Adrenal gland (tissue), 12 donors: Measurements from ENCODE around the gene FAM210A. TPM values are rescaled to one million over a fixed set of nuclear protein-coding genes. Genes with fewer than 3 reads are reported as not detected.

ENCODE experiments used
- DNase-seq, 7 donors: peaks; one replicate each; pipeline ENCODE4 v3.0.0-alpha.2; 2019 to 2020
- H3K27ac ChIP-seq, 5 donors: fragments of 200-600 bp; sonication (generic) in 4 of 5; 1 replicate in 3 of 5; 2 replicates in 2 of 5; pipeline versions ENCODE4 v1.5.1 to v1.8.0; 2016 to 2020; ENCODE audit warnings: mild to moderate bottlenecking in 1 of 5
- H3K27me3 ChIP-seq: fragments of 200-600 bp; 2 replicates; pipeline ENCODE4 v1.8.0; 2021
- H3K36me3 ChIP-seq, 2 donors: fragments of 200-600 bp; replicated peaks in 1 of 2; 1 replicate in 1 of 2; 2 replicates in 1 of 2; pipeline versions ENCODE4 v1.5.1 to v1.8.0; 2018 to 2022
- H3K4me1 ChIP-seq, 2 donors: fragments of 200-600 bp; replicated peaks in 1 of 2; 1 replicate in 1 of 2; 2 replicates in 1 of 2; pipeline versions ENCODE4 v1.5.1 to v1.8.0; 2018 to 2021
- H3K4me3 ChIP-seq, 4 donors: fragments of 200-600 bp; sonication (generic) in 3 of 4; one replicate each; pipeline ENCODE4 v1.5.1; 2016 to 2018
- H3K9me3 ChIP-seq, 3 donors: fragments of 200-600 bp; sonication (generic) in 1 of 3; replicated peaks in 1 of 3; 1 replicate in 2 of 3; 2 replicates in 1 of 3; pipeline versions ENCODE4 v1.5.1 to v1.8.0; 2016 to 2021
- POLR2A ChIP-seq, 2 donors: fragments of 450-650 bp; IDR thresholded peaks; one replicate each; pipeline ENCODE4 v1.6.1; 2017; ENCODE audit warnings: antibody characterized with exemption in 2 of 2, mild to moderate bottlenecking in 2 of 2, moderate library complexity in 1 of 2
- WGBS, 4 donors: extraction: QIAGEN DNeasy Blood & Tissue Kit in 2 of 4; methylation state at CpG; one replicate each; pipeline versions ENCODE4 v1.1.5 to v1.1.7; 2013 to 2017; 5-methylcytosine and 5-hydroxymethylcytosine counted together
- intact Hi-C, 2 donors: fragments of 100-400 bp; cut with DNase I; formaldehyde crosslinking; loops; one replicate each; pipeline versions ENCODE4 v1.14.1 to v1.15.0; 2022 to 2023
- polyA plus RNA-seq, 3 donors: library from polyadenylated mRNA; stranded (reverse); fragments of 200-250 nt in 2 of 3; fragments of 350-450 nt in 1 of 3; fragmentation: Illumina TruSeq in 1 of 3; extraction: RNeasy Lipid Tissue Mini Kit (QIAGEN cat#74804) in 1 of 3; gene quantifications; one replicate each; pipeline ENCODE4 v1.2.3, GENCODE V29; 2013 to 2014
- total RNA-seq, 9 donors: library from RNA; depleted of rRNA in 4 of 9; stranded (reverse); fragments of >200 nt in 4 of 9; fragments of 120-200 nt in 1 of 9; fragmentation: NEBNext Ultra II Directional in 1 of 9; extraction: Animal tissue kit (Norgen Biotek cat#: 25700) in 1 of 9; gene quantifications; one replicate each; pipeline versions ENCODE4 v1.1.0 to v1.2.4, GENCODE V29; 2013 to 2023
- TF ChIP-seq, protein P1 (sequence below), 6 experiments: fragments of 450-650 bp in 4 of 6; fragments of 200-600 bp in 2 of 6; sonication (generic) in 1 of 6; IDR thresholded peaks; 1 replicate in 5 of 6; 2 replicates in 1 of 6; pipeline versions ENCODE4 v1.5.1 to v1.8.0; 2016 to 2021; ENCODE audit warnings: antibody characterized with exemption in 6 of 6, mild to moderate bottlenecking in 2 of 6, moderate library complexity in 1 of 6
- donor health status: healthy with polysubstance abuse.
- donor health status: Bipolar disorder and iron deficiency.
- donor health status: DM: yes; HTN: yes; CAD: no.
- donor health status: DM: no; HTN: no; CAD: no.
- donor health status: DM: no; HTN: no; CAD: no.
- donor health status: DM: yes; HTN: yes; CAD: no.

The FAM210A gene
- total and polyA plus RNA-seq, 12 donors = 3.4 to 29.5 (median 10.8) TPM

- Histone ChIP-seq H3K27ac (no peak overlapping the region), H3K27me3 (no peaks in the 10 kb centered on the region), H3K4me1 (peaks cover 0 to 4% of the 10 kb centered on the region in 2 donors), H3K4me3 (no peak overlapping the region), H3K36me3 (peaks cover 0 to 5% of the 10 kb centered on the region in 2 donors), H3K9me3 (no peaks in the 10 kb centered on the region)
- DNase-seq = no peak
- WGBS, 4 donors = 56 to 76% (median 70%) methylated on average over 6 to 10 of the region's 10 CpGs
- intact Hi-C loops = loop anchor here (10.0 kb wide), 2 partner anchors 59 to 419 kb away; no protein-coding TSS in a partner anchor
- no peak for TF ChIP-seq POLR2A (IDR thresholded peaks at IDR 0.05)
- TF ChIP-seq, protein P1, sequence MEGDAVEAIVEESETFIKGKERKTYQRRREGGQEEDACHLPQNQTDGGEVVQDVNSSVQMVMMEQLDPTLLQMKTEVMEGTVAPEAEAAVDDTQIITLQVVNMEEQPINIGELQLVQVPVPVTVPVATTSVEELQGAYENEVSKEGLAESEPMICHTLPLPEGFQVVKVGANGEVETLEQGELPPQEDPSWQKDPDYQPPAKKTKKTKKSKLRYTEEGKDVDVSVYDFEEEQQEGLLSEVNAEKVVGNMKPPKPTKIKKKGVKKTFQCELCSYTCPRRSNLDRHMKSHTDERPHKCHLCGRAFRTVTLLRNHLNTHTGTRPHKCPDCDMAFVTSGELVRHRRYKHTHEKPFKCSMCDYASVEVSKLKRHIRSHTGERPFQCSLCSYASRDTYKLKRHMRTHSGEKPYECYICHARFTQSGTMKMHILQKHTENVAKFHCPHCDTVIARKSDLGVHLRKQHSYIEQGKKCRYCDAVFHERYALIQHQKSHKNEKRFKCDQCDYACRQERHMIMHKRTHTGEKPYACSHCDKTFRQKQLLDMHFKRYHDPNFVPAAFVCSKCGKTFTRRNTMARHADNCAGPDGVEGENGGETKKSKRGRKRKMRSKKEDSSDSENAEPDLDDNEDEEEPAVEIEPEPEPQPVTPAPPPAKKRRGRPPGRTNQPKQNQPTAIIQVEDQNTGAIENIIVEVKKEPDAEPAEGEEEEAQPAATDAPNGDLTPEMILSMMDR (IDR thresholded peaks at IDR 0.05) = no peak
These were observed 103.0 kb downstream of the FAM210A start for GRCh38 chr18:13623348-13623747.

DNA sequence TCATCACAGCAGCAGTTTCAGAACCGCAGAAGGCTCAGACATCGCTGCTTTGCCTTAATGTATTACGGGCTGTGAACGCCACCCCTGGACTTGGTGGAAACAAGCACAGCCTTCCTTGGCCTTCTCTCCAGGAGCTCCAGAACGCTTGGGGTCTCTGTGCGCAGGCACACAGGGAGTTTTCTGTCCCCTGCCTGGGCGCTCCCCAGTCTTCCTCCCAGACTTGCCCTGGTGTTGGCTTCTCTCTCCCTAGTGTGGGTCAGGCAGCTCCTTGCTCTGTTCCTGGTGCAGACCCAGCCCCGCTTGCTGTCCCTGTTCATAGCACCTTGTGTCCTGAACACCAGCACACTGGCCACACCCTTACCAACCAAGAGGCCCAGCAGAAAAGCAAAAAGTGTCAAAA, 103.6 kb downstream of the FAM210A start:
- intact Hi-C loops = loop anchor here (10.0 kb wide), 2 partner anchors 58 to 418 kb away; no protein-coding TSS in a partner anchor
- no peak for DNase-seq
- Histone ChIP-seq H3K9me3 (no peaks in the 10 kb centered on the region), H3K4me3 (no peak overlapping the region), H3K27me3 (no peaks in the 10 kb centered on the region), H3K36me3 (peaks cover 0 to 5% of the 10 kb centered on the region in 2 donors), H3K4me1 (peaks cover 0 to 9% of the 10 kb centered on the region in 2 donors), H3K27ac (no peak overlapping the region)
- WGBS, 4 donors = 93 to 100% (median 96%) methylated on average over 7 to 8 of the region's 8 CpGs
- TF ChIP-seq, protein P1 (IDR thresholded peaks at IDR 0.05) = no peak
- no peak for TF ChIP-seq POLR2A (IDR thresholded peaks at IDR 0.05)

DNA sequence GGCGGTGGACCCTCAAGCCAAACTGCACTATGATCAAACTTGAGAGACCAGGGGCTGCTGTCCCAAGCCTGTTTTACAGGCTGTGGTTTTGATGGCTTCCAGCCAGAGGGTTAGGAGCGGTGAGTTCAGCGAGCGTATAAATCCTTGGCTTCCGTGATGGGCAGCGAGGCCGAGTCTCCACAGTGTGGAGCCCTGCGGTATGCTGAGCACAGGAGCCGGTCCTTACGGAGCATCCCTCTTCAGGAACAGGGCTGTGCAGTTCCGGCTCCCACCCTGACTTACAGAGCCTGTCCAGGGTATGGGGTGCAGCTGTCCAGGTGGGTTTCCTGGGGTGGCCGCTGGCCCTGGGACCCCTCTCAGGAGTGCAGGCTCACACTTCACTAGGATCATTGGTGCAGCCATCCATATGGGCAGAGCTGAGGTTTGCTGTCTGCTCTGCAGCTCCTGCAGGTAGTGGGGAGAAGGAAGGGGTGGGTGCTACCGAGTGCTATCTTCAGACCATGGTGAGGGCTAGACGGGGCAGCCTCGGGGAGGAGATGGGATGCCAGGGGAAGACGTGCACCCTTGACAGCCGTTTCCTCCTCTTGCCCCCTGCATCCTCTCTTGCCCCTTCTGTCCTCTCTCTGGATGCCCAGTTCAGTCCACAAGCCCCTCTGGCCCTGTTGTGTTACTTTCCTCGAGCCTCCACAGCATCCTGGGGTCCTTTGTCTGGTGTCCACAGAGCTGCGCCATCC, 104.3 kb downstream of the FAM210A start:
- H3K27me3 ChIP-seq = no peaks in the 10 kb centered on the region
- intact Hi-C loops = loop anchor here (10.0 kb wide), 2 partner anchors 57 to 417 kb away; no protein-coding TSS in a partner anchor

GRCh38 chr18:13621446-13621849, 104.9 kb downstream of the FAM210A start:
- Histone ChIP-seq H3K36me3 (peaks cover 0 to 5% of the 10 kb centered on the region in 2 donors), H3K27ac (no peak overlapping the region), H3K4me1 (peaks cover 0 to 9% of the 10 kb centered on the region in 2 donors), H3K9me3 (no peaks in the 10 kb centered on the region), H3K4me3 (no peak overlapping the region), H3K27me3 (no peaks in the 10 kb centered on the region)
- DNase-seq = no peak
- WGBS, 4 donors = 95 to 100% (median 98%) methylated on average over 5 to 23 of the region's 23 CpGs
- TF ChIP-seq, protein P1 (IDR thresholded peaks at IDR 0.05) = no peak
- TF ChIP-seq POLR2A (IDR thresholded peaks at IDR 0.05) = no peak
- intact Hi-C loops = loop anchor here (10.0 kb wide), 2 partner anchors 57 to 417 kb away; no protein-coding TSS in a partner anchor

More for the DNA sequence above, 104.3 kb downstream of the FAM210A start:
- Histone ChIP-seq H3K27ac (no peak overlapping the region), H3K9me3 (no peaks in the 10 kb centered on the region), H3K36me3 (peaks cover 0 to 5% of the 10 kb centered on the region in 2 donors), H3K4me1 (peaks cover 0 to 9% of the 10 kb centered on the region in 2 donors), H3K4me3 (no peak overlapping the region)
- WGBS, 4 donors = 91 to 95% (median 92%) methylated on average over 10 to 19 of the region's 19 CpGs
- DNase-seq = peak in 1 of 7 donors; percentile 10
- TF ChIP-seq, protein P1 (IDR thresholded peaks at IDR 0.05) = no peak
- TF ChIP-seq POLR2A (IDR thresholded peaks at IDR 0.05) = no peak
